ENCODE measurements around the gene NFATC2. TPM values are rescaled to one million over a fixed set of nuclear protein-coding genes. Genes with fewer than 3 reads are reported as not detected.

Gene NFATC2
- total and polyA plus RNA-seq, 2 of the 8 experiments (the other 6 are each of a cell fraction or from before 2014, with no cell fraction given), result 0.27 to 0.91 TPM

GRCh38 chr20:51473771-51474170 lies 68.7 kb downstream of the NFATC2 start (continued):
- TF ChIP-seq PHF8 (conservative IDR thresholded peaks at IDR 0.05; ENCODE audit: low read depth, low read length) (no peak), BACH1 (IDR thresholded peaks at IDR 0.05; ENCODE audit: low read length) (no peak), NRF1 (IDR thresholded peaks at IDR 0.05; ENCODE audit: low read depth, low read length) (no peak)
